Measurements from ENCODE around the gene MDFIC.

DNA sequence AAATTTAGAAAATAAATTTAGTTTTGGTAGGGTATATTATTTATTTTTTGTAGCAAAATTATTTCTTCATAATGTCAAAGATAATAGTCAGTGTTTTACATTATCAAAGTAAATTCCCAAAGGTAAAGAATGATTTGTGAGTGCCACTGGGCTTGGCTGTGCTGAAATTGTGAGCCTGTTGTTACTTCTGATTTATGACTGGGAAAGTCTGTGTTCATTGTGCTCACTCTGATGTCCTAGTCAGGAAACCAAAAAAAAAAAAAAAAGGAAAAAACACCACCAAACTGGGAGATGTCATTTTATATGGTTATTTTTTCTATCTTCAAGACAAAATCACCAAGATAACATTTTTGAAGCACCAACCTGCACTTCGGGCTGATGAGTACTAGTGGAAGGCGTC lies 44.3 kb downstream of the MDFIC start:
- TF ChIP-seq ZNF274 (IDR thresholded peaks at IDR 0.05; ENCODE audit: low read depth, low read length) (no peak), SUZ12 (IDR thresholded peaks at IDR 0.05; ENCODE audit: extremely low read depth, insufficient read depth, insufficient read length) (no peak)
